GM23338 (cell line): ENCODE data around the gene MPPED1. TPM values are rescaled to one million over a fixed set of nuclear protein-coding genes. Genes with fewer than 3 reads are reported as not detected.

Experiments
- ATAC-seq: fragments of 200-7000 bp; cut with Tn5 transposase; 3 replicates; pipeline ENCODE4 v1.9.1; 2020
- DNase-seq: peaks from one replicate; pipeline ENCODE4 v3.0.0-alpha.2; 2015; ENCODE audit warnings: low spot score
- H2AFZ ChIP-seq: fragments of 200-600 bp; sonication (generic); 2 replicates; pipeline ENCODE4 v1.8.0; 2016; ENCODE audit warnings: antibody characterized with exemption, mild to moderate bottlenecking, moderate library complexity
- H3F3A ChIP-seq: fragments of 200-600 bp; sonication (generic); replicated peaks from 2 replicates; pipeline ENCODE4 v1.8.0; 2017; ENCODE audit warnings: antibody characterized with exemption, mixed run types, low read depth
- H3K27ac ChIP-seq: fragments of 200-600 bp; sonication (generic); 2 replicates; pipeline ENCODE4 v1.6.1; 2016; ENCODE audit warnings: low read depth
- H3K27me3 ChIP-seq: fragments of 200-600 bp; sonication (generic); 2 replicates; pipeline ENCODE4 v1.8.0; 2016; ENCODE audit warnings: mild to moderate bottlenecking, mixed run types, moderate library complexity; ENCODE audit not compliant: insufficient read depth
- H3K36me3 ChIP-seq: fragments of 200-600 bp; sonication (generic); 2 replicates; pipeline ENCODE4 v1.8.0; 2016; ENCODE audit warnings: mild to moderate bottlenecking; ENCODE audit not compliant: insufficient read depth
- H3K4me1 ChIP-seq: fragments of 200-600 bp; sonication (generic); 2 replicates; pipeline ENCODE4 v1.8.0; 2016; ENCODE audit warnings: mild to moderate bottlenecking, moderate library complexity; ENCODE audit not compliant: insufficient read depth
- H3K4me2 ChIP-seq: fragments of 200-600 bp; sonication (generic); 2 replicates; pipeline ENCODE4 v1.7.1; 2017; ENCODE audit warnings: mixed run types
- H3K4me3 ChIP-seq: fragments of 200-600 bp; sonication (generic); 2 replicates; pipeline ENCODE4 v1.6.1; 2016; ENCODE audit warnings: mixed run types
- H3K79me2 ChIP-seq: fragments of 200-600 bp; sonication (generic); replicated peaks from 2 replicates; pipeline ENCODE4 v1.8.0; 2017; ENCODE audit warnings: mild to moderate bottlenecking; ENCODE audit not compliant: insufficient read depth
- H3K9me2 ChIP-seq: fragments of 200-600 bp; sonication (generic); 2 replicates; pipeline ENCODE4 v1.8.0; 2017; ENCODE audit not compliant: insufficient read depth
- H4K20me1 ChIP-seq: fragments of 200-600 bp; sonication (generic); replicated peaks from 2 replicates; pipeline ENCODE4 v1.8.0; 2017; ENCODE audit warnings: mild to moderate bottlenecking; ENCODE audit not compliant: insufficient read depth
- H3K27ac Mint-ChIP-seq: 2 replicates; pipeline ENCODE4 v1.8.0; 2020; ENCODE audit warnings: inconsistent platforms, mild to moderate bottlenecking, moderate library complexity, mixed read lengths
- H3K27me3 Mint-ChIP-seq: 3 replicates; pipeline ENCODE4 v1.8.0; 2022; ENCODE audit warnings: low read depth, mild to moderate bottlenecking, moderate library complexity, mixed read lengths, inconsistent platforms; ENCODE audit not compliant: insufficient read depth, poor library complexity
- H3K36me3 Mint-ChIP-seq: 3 replicates; pipeline ENCODE4 v1.8.0; 2021; ENCODE audit warnings: low read depth, mild to moderate bottlenecking, inconsistent platforms, moderate library complexity, mixed read lengths
- H3K4me1 Mint-ChIP-seq: 3 replicates; pipeline ENCODE4 v1.8.0; 2020; ENCODE audit warnings: mild to moderate bottlenecking, inconsistent platforms, mixed read lengths
- H3K4me3 Mint-ChIP-seq: 3 replicates; pipeline ENCODE4 v1.8.0; 2021; ENCODE audit warnings: moderate library complexity, mild to moderate bottlenecking, inconsistent platforms, mixed read lengths
- H3K9me3 Mint-ChIP-seq: 3 replicates; pipeline ENCODE4 v1.8.0; 2020; ENCODE audit warnings: moderate library complexity, mild to moderate bottlenecking, inconsistent platforms, mixed read lengths
- CTCF ChIP-seq, 2 experiments: fragments of 200-600 bp in 1 of 2; sonication (generic) in 1 of 2; conservative IDR thresholded peaks; 2 replicates each; pipeline versions ENCODE4 v1.5.1 to v1.6.1; 2016 to 2017; ENCODE audit warnings: antibody characterized with exemption in 2 of 2, low read depth in 2 of 2, mild to moderate bottlenecking in 2 of 2, moderate library complexity in 1 of 2
- ETS1 ChIP-seq: IDR thresholded peaks from 2 replicates; pipeline ENCODE4 v1.6.1; 2016; ENCODE audit warnings: antibody characterized with exemption
- EZH2 ChIP-seq: fragments of 200-600 bp; sonication (generic); IDR thresholded peaks from one replicate; pipeline ENCODE4 v1.8.0; 2017; ENCODE audit warnings: antibody characterized with exemption, mild to moderate bottlenecking, low read depth; ENCODE audit not compliant: unreplicated experiment
- JUNB ChIP-seq: IDR thresholded peaks from one replicate; pipeline ENCODE4 v1.6.1; 2016; ENCODE audit warnings: antibody characterized with exemption; ENCODE audit not compliant: unreplicated experiment
- NANOG ChIP-seq: IDR thresholded peaks from 2 replicates; pipeline ENCODE4 v1.6.1; 2016; ENCODE audit warnings: antibody characterized with exemption, borderline replicate concordance
- POLR2AphosphoS5 ChIP-seq: IDR thresholded peaks from 2 replicates; pipeline ENCODE4 v1.6.1; 2016; ENCODE audit warnings: antibody characterized with exemption, low read depth
- REST ChIP-seq: IDR thresholded peaks from one replicate; pipeline ENCODE4 v1.6.1; 2018; ENCODE audit warnings: antibody characterized with exemption; ENCODE audit not compliant: unreplicated experiment
- STAT1 ChIP-seq: IDR thresholded peaks from one replicate; pipeline ENCODE4 v1.6.1; 2016; ENCODE audit warnings: antibody characterized with exemption; ENCODE audit not compliant: unreplicated experiment
- polyA plus RNA-seq: library from polyadenylated mRNA; unstranded; fragments of >200 nt; fragmentation: Nextera tagmentation; extraction: Ambion mirVana; gene quantifications from 2 replicates; pipeline ENCODE4 v1.2.1, GENCODE V29; 2016
- total RNA-seq: library from RNA; depleted of rRNA; stranded (reverse); fragments of >200 nt; shearing (Covaris generic); gene quantifications from 2 replicates; pipeline ENCODE4 v1.2.3, GENCODE V29; 2014

The MPPED1 gene
- total and polyA plus RNA-seq, 2 experiments from 2014 or later, result 0.56 TPM; not detected in 1

- no peak for TF ChIP-seq REST
These were observed 55.6 kb downstream of the MPPED1 start (continued) for GRCh38 chr22:43467216-43467940.

- Mint-ChIP-seq H3K9me3 (no peaks in the 10 kb centered on the region), H3K4me1 (no peaks in the 10 kb centered on the region), H3K27ac (no peak overlapping the region), H3K4me3 (no peak overlapping the region), H3K27me3 (peaks cover 3% of the 10 kb centered on the region), H3K36me3 (no peaks in the 10 kb centered on the region)
- Histone ChIP-seq H3K4me1 (no peaks in the 10 kb centered on the region), H3K27me3 (no peaks in the 10 kb centered on the region), H3K4me3 (no peak overlapping the region), H2AFZ (no peak overlapping the region), H3K9me2 (no peaks in the 10 kb centered on the region), H3K4me2 (no peak overlapping the region), H3K27ac (no peak overlapping the region), H3F3A (no peaks in the 10 kb centered on the region), H3K36me3 (no peaks in the 10 kb centered on the region), H4K20me1 (no peaks in the 10 kb centered on the region), H3K79me2 (no peaks in the 10 kb centered on the region)
- TF ChIP-seq POLR2AphosphoS5 (no peak), STAT1 (no peak), REST (no peak), ETS1 (no peak), CTCF (conservative IDR thresholded peaks at IDR 0.05; ENCODE audit: low read depth in 2 of 2) (no peak), EZH2 (no peak), NANOG (no peak), JUNB (no peak)
- ATAC-seq (no peak), DNase-seq (no peak)
These were observed 58.4 kb downstream of the MPPED1 start for GRCh38 chr22:43470253-43470652.
